GM12865 (cell line): ENCODE measurements around the gene PI4K2B.
"Not testable (repeated sequence)": the region's sequence is repeated elsewhere in the genome, so short reads cannot be mapped to it uniquely, and the experiment has no call there.

Source experiments
- DNase-seq: peaks from one replicate; pipeline ENCODE4 v3.0.0; 2010; ENCODE audit warnings: low read depth
- H3K4me3 ChIP-seq: 2 replicates; pipeline ENCODE4 v1.5.1; 2011; ENCODE audit warnings: mild to moderate bottlenecking, low read depth, low read length, control low read depth
- CTCF ChIP-seq: IDR thresholded peaks from 2 replicates; pipeline ENCODE4 v1.5.1; 2011; ENCODE audit warnings: low read length, control low read depth, low read depth, inconsistent platforms; ENCODE audit not compliant: insufficient read depth; ENCODE audit errors: missing control alignments

The PI4K2B gene

GRCh38 chr4:25320773-25321172 lies 86.9 kb downstream of the PI4K2B start:
- no peak for DNase-seq
- TF ChIP-seq CTCF, result no peak

GRCh38 chr4:25321703-25322102 lies 87.9 kb downstream of the PI4K2B start:
- no peak overlapping the region for H3K4me3 ChIP-seq
- TF ChIP-seq CTCF, result no peak
- DNase-seq, result no peak

More at GRCh38 chr4:25320773-25321172, 86.9 kb downstream of the PI4K2B start:
- no peak overlapping the region for H3K4me3 ChIP-seq

GRCh38 chr4:25328463-25328862 lies 94.6 kb downstream of the PI4K2B start:
- not testable (repeated sequence) for H3K4me3 ChIP-seq, DNase-seq
